Astrocyte of the cerebellum (primary cell): Measurements from ENCODE around the gene FER.

ENCODE experiments used
- DNase-seq: peaks from one replicate; pipeline ENCODE4 v3.0.0-alpha.2; 2011; ENCODE audit warnings: low read depth
- H3K4me3 ChIP-seq: 2 replicates; pipeline ENCODE4 v1.5.1; 2011; ENCODE audit warnings: mild to moderate bottlenecking, low read depth, low read length, moderate library complexity
- CTCF ChIP-seq: IDR thresholded peaks from 2 replicates; pipeline ENCODE4 v1.5.1; 2012; ENCODE audit warnings: low read length, low read depth, moderate library complexity, mild to moderate bottlenecking; ENCODE audit errors: missing control alignments
- in situ Hi-C: cut with HindIII; loops from 2 replicates; pipeline ENCODE4 v1.10.0; 2017; ENCODE audit warnings: low sequenced_read_pairs

Gene FER

GRCh38 chr5:109027983-109028607 is 280.4 kb downstream of the FER start:
- TF ChIP-seq CTCF = no peak
- no peak for DNase-seq
- H3K4me3 ChIP-seq = no peak overlapping the region
- in situ Hi-C loops = no loop called here

- in situ Hi-C loops = no loop called here
- no peak overlapping the region for H3K4me3 ChIP-seq
Measured at GRCh38 chr5:109028608-109029299, 281.1 kb downstream of the FER start.

GRCh38 chr5:109029847-109030246 is 282.1 kb downstream of the FER start:
- H3K4me3 ChIP-seq = no peak overlapping the region
- in situ Hi-C loops = no loop called here
- DNase-seq = no peak
- TF ChIP-seq CTCF = no peak

More at GRCh38 chr5:109028608-109029299, 281.1 kb downstream of the FER start:
- no peak for TF ChIP-seq CTCF
- DNase-seq = no peak

GRCh38 chr5:109030360-109031143 is 282.9 kb downstream of the FER start:
- TF ChIP-seq CTCF = no peak
- in situ Hi-C loops = no loop called here
- H3K4me3 ChIP-seq = no peak overlapping the region
- DNase-seq = no peak

GRCh38 chr5:109034306-109034705 is 286.6 kb downstream of the FER start:
- in situ Hi-C loops = no loop called here
- no peak for TF ChIP-seq CTCF
- no peak overlapping the region for H3K4me3 ChIP-seq
- no peak for DNase-seq

- TF ChIP-seq CTCF = no peak
- in situ Hi-C loops = no loop called here
- DNase-seq = no peak
- H3K4me3 ChIP-seq = no peak overlapping the region
Measured at GRCh38 chr5:109035436-109035835, 287.7 kb downstream of the FER start.
